Calu3 (cell line): ENCODE data around the gene RTKN2. TPM values are rescaled to one million over a fixed set of nuclear protein-coding genes. Genes with fewer than 3 reads are reported as not detected.
"Not testable (repeated sequence)": the region's sequence is repeated elsewhere in the genome, so short reads cannot be mapped to it uniquely, and the experiment has no call there.

Experiments
- BruUV-seq: library from RNA; stranded (reverse); fragments of 400-500 nt; replicated peaks from 2 replicates; lab custom pipeline; 2021; lab: Mats Ljungman, UMichigan
- CTCF ChIA-PET: fragments of 300-600 bp; sonication (Branson Sonifier 250); formaldehyde crosslinking; loops from one replicate; lab custom pipeline; 2022; ENCODE audit warnings: antibody characterized with exemption; lab: Charles Lee
- DNase-seq: peaks from one replicate; pipeline ENCODE4 v3.0.0; 2022
- H3K27ac Mint-ChIP-seq: one replicate; pipeline ENCODE4 v1.8.0; 2022; ENCODE audit warnings: mixed read lengths; ENCODE audit not compliant: unreplicated experiment
- H3K27me3 Mint-ChIP-seq: one replicate; pipeline ENCODE4 v1.8.0; 2022; ENCODE audit warnings: mixed read lengths; ENCODE audit not compliant: unreplicated experiment
- H3K36me3 Mint-ChIP-seq: one replicate; pipeline ENCODE4 v1.8.0; 2022; ENCODE audit warnings: mild to moderate bottlenecking, moderate library complexity, mixed read lengths; ENCODE audit not compliant: insufficient read depth, unreplicated experiment
- H3K4me1 Mint-ChIP-seq: one replicate; pipeline ENCODE4 v1.8.0; 2022; ENCODE audit warnings: mild to moderate bottlenecking, low read depth, mixed read lengths; ENCODE audit not compliant: unreplicated experiment
- H3K4me3 Mint-ChIP-seq: one replicate; pipeline ENCODE4 v1.8.0; 2022; ENCODE audit warnings: mild to moderate bottlenecking, low read depth, moderate library complexity, mixed read lengths; ENCODE audit not compliant: unreplicated experiment
- H3K9me3 Mint-ChIP-seq: one replicate; pipeline ENCODE4 v1.8.0; 2022; ENCODE audit warnings: low read depth, mixed read lengths; ENCODE audit not compliant: unreplicated experiment
- intact Hi-C: fragments of 100-400 bp; cut with micrococcal nuclease; formaldehyde crosslinking; loops from one replicate; pipeline ENCODE4 v1.10.0; 2022; ENCODE audit not compliant: unreplicated experiment
- total RNA-seq: library from RNA; stranded (reverse); gene quantifications from 2 replicates; pipeline ENCODE4 v1.2.3, GENCODE V29; 2022
- TF ChIP-seq, protein P1 (sequence below): fragments of 200-600 bp; IDR thresholded peaks from one replicate; pipeline ENCODE4 v1.8.0; 2022; ENCODE audit warnings: antibody characterized with exemption; ENCODE audit not compliant: unreplicated experiment

RTKN2 gene
- total RNA-seq, 1 experiment from 2014 or later = 26.7 TPM

DNA sequence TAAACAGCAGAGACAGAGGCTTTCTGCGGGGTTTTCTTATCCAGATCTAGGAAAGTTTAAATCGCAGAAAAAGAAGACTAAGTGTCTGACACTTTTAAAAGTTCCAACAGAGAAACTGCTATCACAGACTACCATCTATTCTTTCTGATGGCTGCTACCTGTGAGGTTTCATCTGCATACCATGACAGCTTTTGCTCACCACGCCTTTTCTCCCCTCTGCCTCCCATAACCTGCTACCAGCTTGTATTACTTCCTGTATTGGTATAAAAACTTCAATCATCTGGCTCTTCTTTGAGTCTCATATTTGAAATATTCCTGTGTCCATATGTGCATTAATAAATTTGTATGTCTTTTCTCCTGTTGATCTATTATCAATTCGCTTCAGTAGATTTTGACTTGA lies 34.1 kb upstream of the RTKN2 start:
- Mint-ChIP-seq H3K27me3 (no peaks in the 10 kb centered on the region), H3K9me3 (no peaks in the 10 kb centered on the region), H3K27ac (no peak overlapping the region), H3K4me3 (no peak overlapping the region), H3K36me3 (no peaks in the 10 kb centered on the region), H3K4me1 (no peaks in the 10 kb centered on the region)
- intact Hi-C loops = no loop called here
- no TSS peak for BruUV-seq
- no peak for DNase-seq
- CTCF ChIA-PET = no interaction called here
- TF ChIP-seq, protein P1, sequence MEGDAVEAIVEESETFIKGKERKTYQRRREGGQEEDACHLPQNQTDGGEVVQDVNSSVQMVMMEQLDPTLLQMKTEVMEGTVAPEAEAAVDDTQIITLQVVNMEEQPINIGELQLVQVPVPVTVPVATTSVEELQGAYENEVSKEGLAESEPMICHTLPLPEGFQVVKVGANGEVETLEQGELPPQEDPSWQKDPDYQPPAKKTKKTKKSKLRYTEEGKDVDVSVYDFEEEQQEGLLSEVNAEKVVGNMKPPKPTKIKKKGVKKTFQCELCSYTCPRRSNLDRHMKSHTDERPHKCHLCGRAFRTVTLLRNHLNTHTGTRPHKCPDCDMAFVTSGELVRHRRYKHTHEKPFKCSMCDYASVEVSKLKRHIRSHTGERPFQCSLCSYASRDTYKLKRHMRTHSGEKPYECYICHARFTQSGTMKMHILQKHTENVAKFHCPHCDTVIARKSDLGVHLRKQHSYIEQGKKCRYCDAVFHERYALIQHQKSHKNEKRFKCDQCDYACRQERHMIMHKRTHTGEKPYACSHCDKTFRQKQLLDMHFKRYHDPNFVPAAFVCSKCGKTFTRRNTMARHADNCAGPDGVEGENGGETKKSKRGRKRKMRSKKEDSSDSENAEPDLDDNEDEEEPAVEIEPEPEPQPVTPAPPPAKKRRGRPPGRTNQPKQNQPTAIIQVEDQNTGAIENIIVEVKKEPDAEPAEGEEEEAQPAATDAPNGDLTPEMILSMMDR = no peak

DNA sequence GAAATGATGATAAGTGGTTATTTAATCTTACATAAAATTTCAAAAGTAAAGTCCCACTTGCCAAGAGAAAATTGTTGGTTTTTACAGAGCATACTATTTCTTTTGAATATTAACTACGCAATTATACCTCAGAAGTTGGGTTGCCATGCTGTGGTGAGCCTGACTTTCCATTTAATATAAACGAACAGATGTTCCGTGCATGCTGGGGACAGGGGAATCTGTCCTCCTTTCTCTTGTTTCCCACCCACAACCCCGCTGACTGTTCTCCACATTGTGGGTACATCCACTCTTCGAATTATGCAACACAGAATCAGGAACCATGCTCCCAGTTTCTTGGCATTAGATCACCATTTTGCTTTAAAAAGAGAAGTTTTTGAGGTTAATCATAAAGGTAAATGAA lies 29.2 kb upstream of the RTKN2 start:
- H3K27me3 Mint-ChIP-seq = no peaks in the 10 kb centered on the region
- CTCF ChIA-PET = no interaction called here
- H3K4me1 Mint-ChIP-seq = no peaks in the 10 kb centered on the region
- BruUV-seq = no TSS peak
- no peak overlapping the region for H3K4me3 Mint-ChIP-seq
- H3K9me3 Mint-ChIP-seq = no peaks in the 10 kb centered on the region
- no peak for DNase-seq
- no peak overlapping the region for H3K27ac Mint-ChIP-seq
- H3K36me3 Mint-ChIP-seq = no peaks in the 10 kb centered on the region
- intact Hi-C loops = no loop called here
- TF ChIP-seq, protein P1 = no peak

DNA sequence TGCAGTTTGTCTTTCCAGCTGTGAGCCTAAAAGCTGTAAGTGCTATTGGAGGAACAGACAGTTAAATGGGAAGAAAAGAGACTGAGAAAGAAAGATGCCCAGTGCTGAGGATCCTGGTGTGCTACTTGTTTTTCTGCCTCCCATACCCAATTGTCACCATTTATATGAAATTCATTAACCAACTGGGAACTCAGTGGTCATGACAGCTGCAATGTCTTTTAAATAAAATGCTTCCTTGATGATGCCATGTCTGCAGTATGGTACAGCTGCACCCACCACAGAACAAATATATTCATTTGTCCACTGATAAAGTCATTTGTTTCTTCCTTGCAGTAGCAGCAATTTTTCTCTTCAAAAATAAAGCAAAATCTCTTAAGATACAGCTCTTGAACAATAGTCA lies 15.6 kb upstream of the RTKN2 start:
- Mint-ChIP-seq H3K4me3 (no peak overlapping the region), H3K27ac (no peak overlapping the region), H3K9me3 (no peaks in the 10 kb centered on the region), H3K27me3 (no peaks in the 10 kb centered on the region), H3K4me1 (no peaks in the 10 kb centered on the region), H3K36me3 (no peaks in the 10 kb centered on the region)
- TF ChIP-seq, protein P1 = no peak
- CTCF ChIA-PET = no interaction called here
- intact Hi-C loops = no loop called here
- BruUV-seq = no TSS peak
- DNase-seq = no peak

GRCh38 chr10:62281348-62281747 lies 12.7 kb upstream of the RTKN2 start:
- CTCF ChIA-PET, H3K27me3 Mint-ChIP-seq, H3K9me3 Mint-ChIP-seq, intact Hi-C loops, H3K36me3 Mint-ChIP-seq, H3K27ac Mint-ChIP-seq, BruUV-seq, DNase-seq, H3K4me3 Mint-ChIP-seq: not testable (repeated sequence)
- H3K4me1 Mint-ChIP-seq = peaks cover 13% of the 10 kb centered on the region

DNA sequence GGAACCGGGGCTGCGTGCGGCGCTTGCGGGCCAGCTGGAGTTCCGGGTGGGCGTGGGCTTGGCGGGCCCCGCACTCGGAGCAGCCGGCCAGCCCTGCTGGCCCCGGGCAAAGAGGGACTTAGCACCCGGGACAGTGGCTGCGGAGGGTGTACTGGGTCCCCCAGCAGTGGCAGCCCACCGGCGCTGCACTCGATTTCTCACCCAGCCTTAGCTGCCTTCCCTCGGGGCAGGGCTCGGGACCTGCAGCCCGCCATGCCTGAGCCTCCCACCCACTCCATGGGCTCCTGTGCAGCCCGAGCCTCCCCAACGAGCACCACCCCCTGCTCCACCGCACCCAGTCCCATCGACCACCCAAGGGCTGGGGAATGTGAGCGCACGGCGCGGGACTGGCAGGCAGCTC lies 11.7 kb upstream of the RTKN2 start:
- H3K27me3 Mint-ChIP-seq, H3K4me3 Mint-ChIP-seq, BruUV-seq, DNase-seq, intact Hi-C loops, CTCF ChIA-PET, H3K27ac Mint-ChIP-seq, H3K9me3 Mint-ChIP-seq, H3K36me3 Mint-ChIP-seq: not testable (repeated sequence)
- peaks cover 13% of the 10 kb centered on the region for H3K4me1 Mint-ChIP-seq
